ENCODE results near the gene CDH23. TPM values are rescaled to one million over a fixed set of nuclear protein-coding genes. Genes with fewer than 3 reads are reported as not detected.

The CDH23 gene
- total RNA-seq, 4 donors from 2014 or later: 13.8 to 20.1 (median 17.3) TPM

DNA sequence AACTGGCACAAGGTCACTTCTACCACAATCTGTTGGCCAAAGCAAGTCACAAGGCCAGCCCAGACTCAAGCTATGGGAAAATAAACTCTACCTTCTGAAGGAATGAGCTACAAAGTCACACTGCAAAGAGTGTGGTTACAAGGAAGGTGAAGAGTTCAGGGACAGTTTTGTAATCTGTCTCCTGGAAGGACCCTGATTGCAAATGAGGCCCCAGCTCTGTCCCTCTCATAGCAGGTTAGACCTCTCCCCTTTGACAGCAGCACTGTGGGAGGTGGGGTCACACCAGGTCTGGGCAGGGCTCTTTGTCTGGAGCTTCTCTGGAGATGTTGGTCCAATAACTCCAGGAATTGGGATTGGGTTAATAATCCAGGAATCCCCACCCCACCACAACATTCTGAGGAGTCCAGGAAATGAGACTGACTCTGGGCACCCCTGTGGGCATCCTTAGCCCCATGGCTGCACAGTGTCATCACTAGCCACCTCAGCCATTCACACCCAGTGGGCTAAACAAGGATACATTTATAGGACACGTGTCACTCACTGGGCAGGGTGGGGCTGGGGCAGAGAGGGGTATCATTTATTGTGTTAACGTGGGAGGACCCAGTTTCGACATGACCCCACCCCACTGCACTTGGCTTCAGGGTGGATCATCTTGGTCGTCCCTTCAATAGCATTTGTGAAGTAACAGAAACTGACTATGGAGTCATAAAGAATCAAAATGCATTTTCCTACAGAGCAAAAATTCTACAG lies 346.5 kb downstream of the CDH23 start:
- WGBS, 2 donors: 83 to 85% methylated on average over 4 of the region's 4 CpGs
- DNase-seq (ENCODE audit: low spot score in 2 of 2): no peak

GRCh38 chr10:71743866-71744265 lies 347.1 kb downstream of the CDH23 start:
- TF ChIP-seq POLR2A (IDR thresholded peaks at IDR 0.05): no peak
- TF ChIP-seq, protein P1, sequence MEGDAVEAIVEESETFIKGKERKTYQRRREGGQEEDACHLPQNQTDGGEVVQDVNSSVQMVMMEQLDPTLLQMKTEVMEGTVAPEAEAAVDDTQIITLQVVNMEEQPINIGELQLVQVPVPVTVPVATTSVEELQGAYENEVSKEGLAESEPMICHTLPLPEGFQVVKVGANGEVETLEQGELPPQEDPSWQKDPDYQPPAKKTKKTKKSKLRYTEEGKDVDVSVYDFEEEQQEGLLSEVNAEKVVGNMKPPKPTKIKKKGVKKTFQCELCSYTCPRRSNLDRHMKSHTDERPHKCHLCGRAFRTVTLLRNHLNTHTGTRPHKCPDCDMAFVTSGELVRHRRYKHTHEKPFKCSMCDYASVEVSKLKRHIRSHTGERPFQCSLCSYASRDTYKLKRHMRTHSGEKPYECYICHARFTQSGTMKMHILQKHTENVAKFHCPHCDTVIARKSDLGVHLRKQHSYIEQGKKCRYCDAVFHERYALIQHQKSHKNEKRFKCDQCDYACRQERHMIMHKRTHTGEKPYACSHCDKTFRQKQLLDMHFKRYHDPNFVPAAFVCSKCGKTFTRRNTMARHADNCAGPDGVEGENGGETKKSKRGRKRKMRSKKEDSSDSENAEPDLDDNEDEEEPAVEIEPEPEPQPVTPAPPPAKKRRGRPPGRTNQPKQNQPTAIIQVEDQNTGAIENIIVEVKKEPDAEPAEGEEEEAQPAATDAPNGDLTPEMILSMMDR (IDR thresholded peaks at IDR 0.05): no peak
- TF ChIP-seq EP300 (IDR thresholded peaks at IDR 0.05): no peak
- H3K27me3 ChIP-seq: no peaks in the 10 kb centered on the region
- no peak overlapping the region for H3K4me3 ChIP-seq
- WGBS, 2 donors: 79 to 91% methylated on average over 1 of the region's 1 CpG
- H3K36me3 ChIP-seq: peaks cover 0 to 14% (median 0%) of the 10 kb centered on the region in 3 donors
- peak overlapping the region in 1 of 4 donors; percentile 12 for H3K27ac ChIP-seq
- DNase-seq (ENCODE audit: low spot score in 2 of 2): no peak
- peaks cover 0 to 7% (median 0%) of the 10 kb centered on the region in 4 donors for H3K9me3 ChIP-seq
- peaks cover 0 to 54% (median 38%) of the 10 kb centered on the region in 4 donors for H3K4me1 ChIP-seq

More for the DNA sequence above, 346.5 kb downstream of the CDH23 start:
- TF ChIP-seq, protein P1 (IDR thresholded peaks at IDR 0.05): no peak
- TF ChIP-seq POLR2A (IDR thresholded peaks at IDR 0.05): no peak
- no peak for TF ChIP-seq EP300 (IDR thresholded peaks at IDR 0.05)
- Histone ChIP-seq H3K4me3 (no peak overlapping the region), H3K4me1 (peaks cover 0 to 54% (median 32%) of the 10 kb centered on the region in 4 donors), H3K36me3 (peaks cover 0 to 14% (median 0%) of the 10 kb centered on the region in 3 donors), H3K27me3 (no peaks in the 10 kb centered on the region), H3K9me3 (peaks cover 0 to 7% (median 0%) of the 10 kb centered on the region in 4 donors), H3K27ac (no peak overlapping the region)

- no peak overlapping the region for H3K27ac ChIP-seq
- TF ChIP-seq EP300 (IDR thresholded peaks at IDR 0.05): no peak
- TF ChIP-seq, protein P1 (IDR thresholded peaks at IDR 0.05): no peak
- no peaks in the 10 kb centered on the region for H3K27me3 ChIP-seq
- peaks cover 0 to 7% (median 0%) of the 10 kb centered on the region in 4 donors for H3K9me3 ChIP-seq
- WGBS, 2 donors: 77 to 92% methylated on average over 8 of the region's 8 CpGs
- DNase-seq (ENCODE audit: low spot score in 2 of 2): no peak
- peaks cover 0 to 21% (median 0%) of the 10 kb centered on the region in 3 donors for H3K36me3 ChIP-seq
- no peak overlapping the region for H3K4me3 ChIP-seq
- peaks cover 0 to 58% (median 45%) of the 10 kb centered on the region in 4 donors for H3K4me1 ChIP-seq
Measured at GRCh38 chr10:71744897-71745663, 348.4 kb downstream of the CDH23 start.

GRCh38 chr10:71745664-71746250 lies 349.0 kb downstream of the CDH23 start:
- DNase-seq (ENCODE audit: low spot score in 2 of 2): no peak
- no peaks in the 10 kb centered on the region for H3K27me3 ChIP-seq
- no peak for TF ChIP-seq EP300 (IDR thresholded peaks at IDR 0.05)
- TF ChIP-seq POLR2A (IDR thresholded peaks at IDR 0.05): no peak
- TF ChIP-seq, protein P1 (IDR thresholded peaks at IDR 0.05): no peak
- peaks cover 0 to 27% (median 6%) of the 10 kb centered on the region in 3 donors for H3K36me3 ChIP-seq
- H3K4me1 ChIP-seq: peaks cover 0 to 58% (median 45%) of the 10 kb centered on the region in 4 donors
- WGBS, 2 donors: 93 to 96% methylated on average over 2 of the region's 2 CpGs
- peak overlapping the region in 3 of 4 donors; percentile 79 to 88 (median 87) for H3K27ac ChIP-seq
- H3K4me3 ChIP-seq: no peak overlapping the region
- H3K9me3 ChIP-seq: peaks cover 0 to 7% (median 0%) of the 10 kb centered on the region in 4 donors
